DMS 273 treated with DMSO at 0.1 percent for 48 hours (cell line): ENCODE data around the gene MED27.

Experiments
- DNase-seq: peaks from one replicate; lab custom pipeline; 2025; lab: John Stamatoyannopoulos, UW

MED27 gene

GRCh38 chr9:131919216-131919615, 160.5 kb downstream of the MED27 start:
- DNase-seq = no peak

GRCh38 chr9:131918481-131918880, 161.2 kb downstream of the MED27 start:
- DNase-seq = no peak

GRCh38 chr9:131917009-131917408, 162.7 kb downstream of the MED27 start:
- no peak for DNase-seq

GRCh38 chr9:131915181-131915580, 164.5 kb downstream of the MED27 start:
- no peak for DNase-seq

GRCh38 chr9:131912671-131913070, 167.0 kb downstream of the MED27 start:
- DNase-seq = peak; percentile 10

- DNase-seq = no peak
Observed at GRCh38 chr9:131912069-131912468, 167.6 kb downstream of the MED27 start.

GRCh38 chr9:131910572-131910971, 169.1 kb downstream of the MED27 start:
- DNase-seq = no peak

- DNase-seq = no peak
Observed at GRCh38 chr9:131905144-131905543, 174.5 kb downstream of the MED27 start.

GRCh38 chr9:131899296-131900228, 180.1 kb downstream of the MED27 start:
- DNase-seq = no peak

GRCh38 chr9:131892902-131893500, 186.7 kb downstream of the MED27 start:
- no peak for DNase-seq

GRCh38 chr9:131892162-131892707, 187.4 kb downstream of the MED27 start:
- DNase-seq = no peak

GRCh38 chr9:131891598-131891997, 188.1 kb downstream of the MED27 start:
- DNase-seq = no peak

- DNase-seq = no peak
Observed at GRCh38 chr9:131889437-131890251, 190.0 kb downstream of the MED27 start.

- DNase-seq = no peak
Observed at GRCh38 chr9:131888923-131889322, 190.7 kb downstream of the MED27 start.

- DNase-seq = no peak
Observed at GRCh38 chr9:131887680-131888079, 192.0 kb downstream of the MED27 start.

GRCh38 chr9:131886826-131887225, 192.8 kb downstream of the MED27 start:
- DNase-seq = no peak

- DNase-seq = no peak
Observed at GRCh38 chr9:131885144-131885609, 194.5 kb downstream of the MED27 start.

GRCh38 chr9:131884222-131884621, 195.4 kb downstream of the MED27 start:
- no peak for DNase-seq

- DNase-seq = no peak
Observed at GRCh38 chr9:131880833-131881583, 198.7 kb downstream of the MED27 start.

- DNase-seq = no peak
Observed at GRCh38 chr9:131879911-131880290, 199.8 kb downstream of the MED27 start.

GRCh38 chr9:131879181-131879910, 200.3 kb downstream of the MED27 start:
- DNase-seq = no peak
